Activated CD4-positive, alpha-beta memory T cell treated with anti-CD3 and anti-CD28 coated beads, Interleukin-2, amount 10 ng/mL, durations not matched to agents 7 days and 5 days (primary cell): ENCODE data around the gene PCDHA1. TPM values are rescaled to one million over a fixed set of nuclear protein-coding genes. Genes with fewer than 3 reads are reported as not detected.
"Not testable (repeated sequence)": the region's sequence is repeated elsewhere in the genome, so short reads cannot be mapped to it uniquely, and the experiment has no call there.

ENCODE experiments used
- CTCF ChIA-PET: fragments of 350-600 bp; sonication (Branson Sonifier 250); formaldehyde crosslinking; loops from one replicate; lab custom pipeline; 2021; ENCODE audit warnings: antibody characterized with exemption, inconsistent platforms; lab: Charles Lee
- POLR2A ChIA-PET: fragments of 350-600 bp; sonication (Branson Sonifier 250); formaldehyde crosslinking; loops from one replicate; lab custom pipeline; 2021; ENCODE audit warnings: antibody characterized with exemption; lab: Charles Lee
- DNase-seq: peaks from one replicate; pipeline ENCODE4 v3.0.0-alpha.2; 2020
- H3K27ac Mint-ChIP-seq: one replicate; pipeline ENCODE4 v1.8.0; 2021; ENCODE audit warnings: mild to moderate bottlenecking, mixed read lengths
- H3K27me3 Mint-ChIP-seq: one replicate; pipeline ENCODE4 v1.8.0; 2021; ENCODE audit warnings: mixed read lengths
- H3K36me3 Mint-ChIP-seq: one replicate; pipeline ENCODE4 v1.8.0; 2021; ENCODE audit warnings: low read depth, mixed read lengths
- H3K4me1 Mint-ChIP-seq: one replicate; pipeline ENCODE4 v1.8.0; 2021; ENCODE audit warnings: mixed read lengths
- H3K4me3 Mint-ChIP-seq: one replicate; pipeline ENCODE4 v1.8.0; 2021; ENCODE audit warnings: mild to moderate bottlenecking, mixed read lengths
- H3K9me3 Mint-ChIP-seq: one replicate; pipeline ENCODE4 v1.8.0; 2021; ENCODE audit warnings: mixed read lengths
- total RNA-seq, 2 experiments: library from RNA; stranded (reverse); gene quantifications; one replicate each; pipeline ENCODE4 v1.2.3, GENCODE V29; 2021

PCDHA1 gene
- total RNA-seq, 2 experiments from 2014 or later, result not detected

DNA sequence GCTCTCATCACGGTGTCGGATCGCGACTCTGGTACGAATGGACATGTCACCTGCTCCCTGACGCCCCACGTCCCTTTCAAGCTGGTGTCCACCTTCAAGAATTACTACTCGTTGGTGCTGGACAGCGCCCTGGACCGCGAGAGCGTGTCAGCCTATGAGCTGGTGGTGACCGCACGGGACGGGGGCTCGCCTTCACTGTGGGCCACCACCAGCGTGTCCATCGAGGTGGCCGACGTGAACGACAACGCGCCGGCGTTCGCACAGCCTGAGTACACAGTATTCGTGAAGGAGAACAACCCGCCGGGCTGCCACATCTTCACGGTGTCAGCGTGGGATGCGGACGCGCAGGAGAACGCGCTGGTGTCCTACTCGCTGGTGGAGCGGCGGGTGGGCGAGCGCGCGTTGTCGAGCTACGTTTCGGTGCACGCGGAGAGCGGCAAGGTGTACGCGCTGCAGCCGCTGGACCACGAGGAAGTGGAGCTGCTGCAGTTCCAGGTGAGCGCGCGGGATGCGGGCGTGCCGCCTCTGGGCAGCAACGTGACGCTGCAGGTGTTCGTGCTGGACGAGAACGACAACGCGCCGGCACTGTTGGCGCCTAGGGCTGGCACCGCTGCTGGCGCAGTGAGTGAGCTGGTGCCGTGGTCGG, 10.3 kb downstream of the PCDHA1 start:
- H3K4me3 Mint-ChIP-seq, H3K36me3 Mint-ChIP-seq, CTCF ChIA-PET, H3K27ac Mint-ChIP-seq, DNase-seq, H3K4me1 Mint-ChIP-seq, POLR2A ChIA-PET, H3K27me3 Mint-ChIP-seq: not testable (repeated sequence)
- peaks cover 19% of the 10 kb centered on the region for H3K9me3 Mint-ChIP-seq

DNA sequence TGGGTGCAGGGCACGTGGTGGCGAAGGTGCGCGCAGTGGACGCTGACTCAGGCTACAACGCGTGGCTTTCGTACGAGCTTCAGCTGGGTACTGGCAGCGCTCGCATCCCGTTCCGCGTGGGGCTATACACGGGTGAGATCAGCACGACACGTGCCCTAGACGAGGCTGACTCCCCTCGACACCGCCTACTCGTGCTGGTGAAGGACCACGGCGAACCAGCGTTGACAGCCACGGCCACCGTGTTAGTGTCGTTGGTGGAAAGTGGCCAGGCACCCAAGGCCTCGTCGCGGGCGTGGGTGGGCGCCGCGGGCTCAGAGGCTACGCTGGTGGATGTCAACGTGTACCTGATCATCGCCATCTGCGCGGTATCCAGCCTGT, 10.8 kb downstream of the PCDHA1 start:
- Mint-ChIP-seq H3K4me3 (no peak overlapping the region), H3K27me3 (no peaks in the 10 kb centered on the region), H3K4me1 (no peaks in the 10 kb centered on the region), H3K27ac (no peak overlapping the region), H3K9me3 (peaks cover 21% of the 10 kb centered on the region), H3K36me3 (no peaks in the 10 kb centered on the region)
- ChIA-PET POLR2A (no interaction called here), CTCF (no interaction called here)
- DNase-seq, result no peak

DNA sequence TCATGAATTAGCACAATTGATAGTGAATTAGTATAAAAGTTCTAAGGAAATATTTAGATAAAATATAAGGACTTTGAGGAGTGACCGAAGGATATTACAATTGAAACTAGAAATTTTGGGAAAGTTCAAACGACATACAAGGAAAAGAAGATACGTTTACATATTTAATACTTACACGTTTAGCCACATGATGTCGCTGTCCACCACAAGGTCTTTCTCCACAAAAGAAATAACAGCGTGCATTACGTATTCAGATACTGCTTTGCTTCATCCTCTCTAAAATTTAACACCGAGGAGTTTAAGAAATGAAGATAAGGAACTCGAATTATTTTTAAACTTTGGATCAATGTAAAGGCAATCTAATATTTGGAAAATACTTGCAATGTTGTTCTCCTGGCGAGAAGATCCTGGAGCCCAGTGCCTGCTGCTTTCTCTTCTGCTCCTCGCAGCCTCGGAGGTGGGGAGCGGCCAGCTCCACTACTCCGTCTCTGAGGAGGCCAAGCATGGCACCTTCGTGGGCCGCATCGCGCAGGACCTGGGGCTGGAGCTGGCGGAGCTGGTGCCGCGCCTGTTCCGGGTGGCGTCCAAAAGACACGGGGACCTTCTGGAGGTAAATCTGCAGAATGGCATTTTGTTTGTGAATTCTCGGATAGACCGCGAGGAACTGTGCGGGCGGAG, 15.0 kb downstream of the PCDHA1 start, which contains the start of gene PCDHA3:
PCDHA3 (plus strand) TSS at position 242 of the 678 bp plus-strand sequence.
- Mint-ChIP-seq H3K36me3 (peaks cover 5% of the 10 kb centered on the region), H3K27ac (no peak within 1 kb of the TSS), H3K27me3 (no peaks in the 10 kb centered on the region), H3K9me3 (peaks cover 20% of the 10 kb centered on the region), H3K4me3 (no peak within 1 kb of the TSS), H3K4me1 (no peaks in the 10 kb centered on the region)
- no peak for DNase-seq
- ChIA-PET POLR2A (no interaction called here), CTCF (no interaction called here)

DNA sequence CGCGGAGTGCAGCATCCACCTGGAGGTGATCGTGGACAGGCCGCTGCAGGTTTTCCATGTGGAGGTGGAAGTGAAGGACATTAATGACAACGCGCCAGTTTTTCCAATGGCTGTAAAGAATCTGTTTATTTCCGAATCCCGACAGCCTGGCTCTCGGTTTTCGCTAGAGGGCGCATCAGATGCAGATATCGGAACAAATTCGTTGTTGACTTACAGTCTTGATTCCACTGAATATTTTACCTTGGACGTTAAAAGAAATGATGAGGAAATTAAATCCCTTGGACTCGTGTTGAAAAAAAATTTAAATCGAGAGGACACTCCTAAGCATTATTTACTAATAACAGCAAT, 15.5 kb downstream of the PCDHA1 start:
- ChIA-PET POLR2A (no interaction called here), CTCF (no interaction called here)
- Mint-ChIP-seq H3K4me1 (no peaks in the 10 kb centered on the region), H3K36me3 (peaks cover 5% of the 10 kb centered on the region), H3K4me3 (no peak overlapping the region), H3K9me3 (peaks cover 20% of the 10 kb centered on the region), H3K27me3 (no peaks in the 10 kb centered on the region), H3K27ac (no peak overlapping the region)
- DNase-seq, result no peak

DNA sequence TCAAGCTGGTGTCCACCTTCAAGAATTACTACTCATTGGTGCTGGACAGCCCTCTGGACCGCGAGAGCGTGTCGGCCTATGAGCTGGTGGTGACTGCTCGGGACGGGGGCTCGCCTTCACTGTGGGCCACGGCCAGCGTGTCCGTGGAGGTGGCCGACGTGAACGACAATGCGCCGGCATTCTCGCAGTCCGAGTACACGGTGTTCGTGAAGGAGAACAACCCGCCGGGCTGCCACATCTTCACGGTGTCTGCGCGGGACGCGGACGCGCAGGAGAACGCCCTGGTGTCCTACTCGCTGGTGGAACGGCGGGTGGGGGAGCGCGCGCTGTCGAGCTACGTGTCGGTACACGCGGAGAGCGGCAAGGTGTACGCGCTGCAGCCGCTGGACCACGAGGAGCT, 16.4 kb downstream of the PCDHA1 start:
- H3K4me3 Mint-ChIP-seq, H3K27me3 Mint-ChIP-seq, CTCF ChIA-PET, H3K27ac Mint-ChIP-seq, H3K4me1 Mint-ChIP-seq, DNase-seq, H3K36me3 Mint-ChIP-seq, POLR2A ChIA-PET: not testable (repeated sequence)
- peaks cover 23% of the 10 kb centered on the region for H3K9me3 Mint-ChIP-seq

DNA sequence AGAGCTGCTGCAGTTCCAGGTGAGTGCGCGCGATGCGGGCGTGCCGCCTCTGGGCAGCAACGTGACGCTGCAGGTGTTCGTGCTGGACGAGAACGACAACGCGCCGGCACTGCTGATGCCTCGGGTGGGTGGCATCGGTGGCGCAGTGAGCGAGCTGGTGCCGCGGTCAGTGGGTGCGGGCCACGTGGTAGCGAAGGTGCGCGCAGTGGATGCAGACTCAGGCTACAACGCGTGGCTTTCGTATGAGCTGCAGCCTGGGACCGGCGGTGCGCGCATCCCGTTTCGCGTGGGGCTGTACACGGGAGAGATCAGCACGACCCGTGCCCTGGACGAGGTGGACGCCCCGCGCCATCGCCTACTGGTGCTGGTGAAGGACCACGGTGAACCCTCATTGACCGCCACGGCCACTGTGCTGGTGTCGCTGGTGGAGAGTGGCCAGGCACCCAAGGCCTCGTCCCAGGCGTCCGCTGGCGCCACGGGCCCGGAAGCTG, 16.9 kb downstream of the PCDHA1 start:
- no peaks in the 10 kb centered on the region for H3K27me3 Mint-ChIP-seq
- no peaks in the 10 kb centered on the region for H3K4me1 Mint-ChIP-seq
- no peak overlapping the region for H3K27ac Mint-ChIP-seq
- CTCF ChIA-PET, result no interaction called here
- peaks cover 26% of the 10 kb centered on the region for H3K9me3 Mint-ChIP-seq
- DNase-seq, result no peak
- POLR2A ChIA-PET, result no interaction called here
- peaks cover 7% of the 10 kb centered on the region for H3K36me3 Mint-ChIP-seq
- no peak overlapping the region for H3K4me3 Mint-ChIP-seq

DNA sequence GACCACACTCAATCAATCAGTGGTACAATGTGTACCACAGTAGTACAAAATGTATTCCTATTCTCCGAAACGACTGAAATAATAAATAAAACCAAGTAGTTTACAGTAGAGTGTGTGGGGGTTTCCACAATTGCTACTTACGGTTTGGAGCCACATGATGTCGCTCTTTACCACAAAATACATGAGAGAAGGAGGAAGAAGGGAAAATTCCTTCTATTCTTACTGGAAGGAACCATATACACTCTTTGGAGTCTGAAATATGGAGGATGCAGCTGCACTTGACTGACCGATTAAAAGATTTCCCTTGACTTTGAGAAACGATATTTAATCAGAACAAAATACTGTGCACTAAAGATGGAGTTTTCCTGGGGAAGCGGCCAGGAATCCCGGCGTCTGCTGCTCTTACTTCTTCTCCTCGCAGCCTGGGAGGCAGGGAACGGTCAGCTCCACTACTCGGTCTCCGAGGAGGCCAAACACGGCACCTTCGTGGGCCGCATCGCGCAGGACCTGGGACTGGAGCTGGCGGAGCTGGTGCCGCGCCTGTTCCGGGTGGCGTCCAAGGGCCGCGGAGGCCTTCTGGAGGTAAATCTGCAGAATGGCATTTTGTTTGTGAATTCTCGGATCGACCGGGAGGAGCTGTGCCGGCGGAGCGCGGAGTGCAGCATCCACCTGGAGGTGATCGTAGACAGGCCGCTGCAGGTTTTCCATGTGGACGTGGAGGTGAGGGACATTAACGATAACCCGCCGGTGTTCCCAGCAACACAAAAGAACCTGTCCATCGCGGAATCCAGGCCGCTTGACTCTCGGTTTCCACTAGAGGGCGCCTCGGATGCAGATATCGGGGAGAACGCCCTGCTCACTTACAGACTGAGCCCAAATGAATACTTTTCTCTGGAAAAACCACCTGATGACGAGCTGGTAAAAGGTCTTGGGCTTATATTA, 21.2 kb downstream of the PCDHA1 start, which contains the start of gene PCDHA4:
PCDHA4 (plus strand) TSS at position 235 of the 942 bp plus-strand sequence.
- ChIA-PET POLR2A (no interaction called here), CTCF (no interaction called here)
- peaks cover 26% of the 10 kb centered on the region for H3K9me3 Mint-ChIP-seq
- peaks cover 7% of the 10 kb centered on the region for H3K36me3 Mint-ChIP-seq
- no peak for DNase-seq
- H3K27ac Mint-ChIP-seq, result no peak within 1 kb of the TSS
- H3K4me3 Mint-ChIP-seq, result no peak within 1 kb of the TSS
- H3K4me1 Mint-ChIP-seq, result no peaks in the 10 kb centered on the region
- H3K27me3 Mint-ChIP-seq, result no peaks in the 10 kb centered on the region

DNA sequence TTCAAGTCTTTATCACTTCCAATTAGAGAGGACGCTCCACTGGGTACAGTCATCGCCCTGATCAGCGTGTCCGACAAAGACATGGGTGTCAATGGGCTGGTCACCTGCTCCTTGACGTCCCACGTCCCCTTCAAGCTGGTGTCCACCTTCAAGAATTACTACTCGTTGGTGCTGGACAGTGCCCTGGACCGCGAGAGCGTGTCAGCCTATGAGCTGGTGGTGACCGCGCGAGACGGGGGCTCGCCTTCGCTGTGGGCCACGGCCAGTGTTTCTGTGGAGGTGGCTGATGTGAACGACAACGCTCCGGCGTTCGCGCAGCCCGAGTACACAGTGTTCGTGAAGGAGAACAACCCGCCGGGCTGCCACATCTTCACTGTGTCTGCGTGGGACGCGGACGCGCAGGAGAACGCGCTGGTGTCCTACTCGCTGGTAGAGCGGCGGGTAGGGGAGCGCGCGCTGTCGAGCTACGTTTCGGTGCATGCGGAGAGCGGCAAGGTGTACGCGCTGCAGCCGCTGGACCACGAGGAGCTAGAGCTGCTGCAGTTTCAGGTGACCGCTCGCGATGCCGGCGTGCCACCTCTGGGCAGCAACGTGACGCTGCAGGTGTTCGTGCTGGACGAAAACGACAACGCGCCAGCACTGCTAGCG, 22.4 kb downstream of the PCDHA1 start:
- H3K27ac Mint-ChIP-seq, H3K4me1 Mint-ChIP-seq, DNase-seq, CTCF ChIA-PET, H3K36me3 Mint-ChIP-seq, H3K4me3 Mint-ChIP-seq, POLR2A ChIA-PET, H3K27me3 Mint-ChIP-seq: not testable (repeated sequence)
- peaks cover 23% of the 10 kb centered on the region for H3K9me3 Mint-ChIP-seq

DNA sequence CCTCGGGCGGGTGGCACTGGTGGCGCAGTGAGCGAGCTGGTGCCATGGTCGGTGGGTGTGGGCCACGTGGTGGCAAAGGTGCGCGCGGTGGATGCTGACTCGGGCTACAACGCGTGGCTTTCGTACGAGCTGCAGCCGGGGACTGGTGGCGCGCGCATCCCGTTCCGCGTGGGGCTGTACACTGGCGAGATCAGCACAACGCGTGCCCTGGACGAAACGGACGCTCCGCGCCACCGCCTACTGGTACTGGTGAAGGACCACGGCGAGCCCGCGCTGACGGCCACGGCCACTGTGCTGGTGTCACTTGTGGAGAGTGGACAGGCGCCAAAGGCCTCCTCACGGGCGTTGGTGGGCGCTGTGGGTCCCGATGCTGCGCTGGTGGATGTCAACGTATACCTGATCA, 22.9 kb downstream of the PCDHA1 start:
- Mint-ChIP-seq H3K9me3 (peaks cover 20% of the 10 kb centered on the region), H3K36me3 (peaks cover 2% of the 10 kb centered on the region), H3K27me3 (no peaks in the 10 kb centered on the region), H3K4me1 (no peaks in the 10 kb centered on the region), H3K27ac (no peak overlapping the region), H3K4me3 (no peak overlapping the region)
- ChIA-PET POLR2A (no interaction called here), CTCF (no interaction called here)
- DNase-seq, result no peak

DNA sequence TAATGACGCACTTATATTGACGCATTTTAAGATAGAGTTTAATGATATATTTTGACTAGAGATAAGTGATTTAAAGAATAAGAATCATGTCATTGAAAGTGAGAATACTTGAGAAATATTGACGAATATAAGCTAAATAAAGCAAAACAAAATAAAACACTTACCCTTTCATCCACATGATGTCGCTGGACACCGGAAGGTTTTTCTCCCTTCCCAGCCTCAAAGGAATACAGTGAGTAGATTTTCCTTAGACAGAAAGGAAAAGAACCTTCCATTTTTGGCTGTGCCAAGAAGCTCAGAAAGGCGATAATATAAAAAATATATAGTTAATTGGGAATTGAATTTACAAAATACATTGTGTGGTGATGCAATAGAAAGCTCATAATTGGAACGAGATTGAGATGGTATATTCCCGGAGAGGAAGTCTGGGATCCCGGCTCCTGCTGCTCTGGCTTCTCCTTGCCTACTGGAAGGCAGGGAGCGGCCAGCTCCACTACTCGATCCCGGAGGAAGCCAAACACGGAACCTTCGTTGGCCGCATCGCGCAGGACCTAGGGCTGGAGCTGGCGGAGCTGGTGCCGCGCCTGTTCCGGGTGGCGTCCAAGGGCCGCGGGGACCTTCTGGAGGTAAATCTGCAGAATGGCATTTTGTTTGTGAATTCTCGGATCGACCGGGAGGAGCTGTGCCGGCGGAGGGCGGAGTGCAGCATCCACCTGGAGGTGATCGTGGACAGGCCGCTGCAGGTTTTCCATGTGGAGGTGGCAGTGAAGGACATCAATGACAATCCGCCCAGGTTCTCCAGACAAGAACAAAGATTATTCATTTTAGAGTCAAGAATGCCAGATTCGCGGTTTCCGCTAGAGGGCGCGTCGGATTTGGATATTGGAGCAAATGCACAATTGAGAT, 35.7 kb downstream of the PCDHA1 start, which contains the start of gene PCDHA5:
PCDHA5 (plus strand) TSS at position 239 of the 906 bp plus-strand sequence.
- H3K9me3 Mint-ChIP-seq, result peaks cover 8% of the 10 kb centered on the region
- no peaks in the 10 kb centered on the region for H3K36me3 Mint-ChIP-seq
- no peak within 1 kb of the TSS for H3K27ac Mint-ChIP-seq
- ChIA-PET POLR2A (no interaction called here), CTCF (interaction anchor here (1.3 to 1.5 kb wide), 2 partner anchors 9 to 16 kb away, joined by 3 to 4 read pairs; no protein-coding TSS in a partner anchor)
- H3K4me1 Mint-ChIP-seq, result no peaks in the 10 kb centered on the region
- no peaks in the 10 kb centered on the region for H3K27me3 Mint-ChIP-seq
- no peak within 1 kb of the TSS for H3K4me3 Mint-ChIP-seq
- DNase-seq, result no peak

DNA sequence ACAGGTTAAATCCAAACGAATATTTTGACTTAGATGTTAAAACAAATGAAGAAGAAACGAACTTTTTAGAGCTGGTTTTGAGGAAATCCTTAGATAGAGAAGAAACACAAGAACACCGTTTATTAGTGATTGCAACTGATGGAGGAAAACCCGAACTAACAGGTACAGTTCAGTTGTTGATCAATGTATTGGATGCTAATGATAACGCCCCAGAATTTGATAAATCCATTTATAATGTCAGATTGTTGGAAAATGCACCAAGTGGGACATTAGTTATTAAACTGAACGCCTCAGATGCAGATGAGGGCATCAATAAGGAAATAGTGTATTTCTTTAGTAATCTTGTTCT, 36.3 kb downstream of the PCDHA1 start:
- no peaks in the 10 kb centered on the region for H3K27me3 Mint-ChIP-seq
- CTCF ChIA-PET, result interaction anchor here (1.3 to 1.5 kb wide), 2 partner anchors 10 to 17 kb away, joined by 3 to 4 read pairs; no protein-coding TSS in a partner anchor

DNA sequence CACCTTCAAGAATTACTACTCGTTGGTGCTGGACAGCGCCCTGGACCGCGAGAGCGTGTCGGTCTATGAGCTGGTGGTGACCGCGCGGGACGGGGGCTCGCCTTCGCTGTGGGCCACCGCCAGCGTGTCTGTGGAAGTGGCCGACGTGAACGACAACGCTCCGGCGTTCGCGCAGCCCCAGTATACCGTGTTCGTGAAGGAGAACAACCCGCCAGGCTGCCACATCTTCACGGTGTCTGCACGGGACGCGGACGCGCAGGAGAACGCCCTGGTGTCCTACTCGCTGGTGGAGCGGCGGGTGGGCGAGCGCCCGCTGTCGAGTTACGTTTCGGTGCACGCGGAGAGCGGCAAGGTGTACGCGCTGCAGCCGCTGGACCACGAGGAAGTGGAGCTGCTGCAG, 37.0 kb downstream of the PCDHA1 start:
- H3K4me3 Mint-ChIP-seq, POLR2A ChIA-PET, CTCF ChIA-PET: not testable (repeated sequence)

More for the DNA sequence above, 36.3 kb downstream of the PCDHA1 start:
- H3K36me3 Mint-ChIP-seq, result no peaks in the 10 kb centered on the region
- no peak overlapping the region for H3K27ac Mint-ChIP-seq
- no peaks in the 10 kb centered on the region for H3K4me1 Mint-ChIP-seq
- DNase-seq, result no peak
- no peak overlapping the region for H3K4me3 Mint-ChIP-seq
- peaks cover 11% of the 10 kb centered on the region for H3K9me3 Mint-ChIP-seq
- POLR2A ChIA-PET, result no interaction called here

More for the DNA sequence above, 37.0 kb downstream of the PCDHA1 start:
- peaks cover 14% of the 10 kb centered on the region for H3K9me3 Mint-ChIP-seq
- H3K27me3 Mint-ChIP-seq, H3K27ac Mint-ChIP-seq, H3K36me3 Mint-ChIP-seq, H3K4me1 Mint-ChIP-seq, DNase-seq: not testable (repeated sequence)
